Tongue (tissue), 2 donors: Measurements from ENCODE around the gene CYB5R3. TPM values are rescaled to one million over a fixed set of nuclear protein-coding genes. Genes with fewer than 3 reads are reported as not detected.
"Not testable (repeated sequence)": the region's sequence is repeated elsewhere in the genome, so short reads cannot be mapped to it uniquely, and the experiment has no call there.

Experiments used
- DNase-seq: peaks from one replicate; pipeline ENCODE4 v3.0.0-alpha.2; 2015
- total RNA-seq: library from RNA; depleted of rRNA; stranded (reverse); fragments of >200 nt; gene quantifications from one replicate; pipeline ENCODE4 v1.2.3, GENCODE V29; 2014

Gene CYB5R3
- total RNA-seq, 1 donor from 2014 or later: 62.8 TPM

DNA sequence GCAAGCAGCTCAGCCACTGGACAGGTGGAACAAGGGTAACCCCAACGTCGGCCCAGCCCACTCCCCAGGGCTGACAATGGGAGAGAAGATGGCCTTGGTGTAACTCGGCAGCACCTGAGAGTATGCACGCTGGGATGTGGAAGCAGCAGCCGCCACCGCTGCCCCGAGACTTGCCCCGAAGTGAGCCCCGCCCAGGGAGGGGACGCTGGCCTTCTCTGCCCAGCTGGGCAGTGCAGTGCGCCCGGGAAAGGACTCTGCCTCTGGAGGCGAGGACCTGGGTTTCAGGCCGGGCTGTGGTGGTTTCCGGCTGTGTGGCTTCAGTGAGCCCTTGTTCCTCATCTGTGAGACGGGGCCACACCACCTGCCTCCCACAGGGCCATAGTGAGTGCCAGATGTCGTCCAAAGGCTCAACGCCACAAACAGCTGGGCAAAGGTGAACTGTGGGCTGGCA, 25.9 kb downstream of the CYB5R3 start:
- DNase-seq: no peak

DNA sequence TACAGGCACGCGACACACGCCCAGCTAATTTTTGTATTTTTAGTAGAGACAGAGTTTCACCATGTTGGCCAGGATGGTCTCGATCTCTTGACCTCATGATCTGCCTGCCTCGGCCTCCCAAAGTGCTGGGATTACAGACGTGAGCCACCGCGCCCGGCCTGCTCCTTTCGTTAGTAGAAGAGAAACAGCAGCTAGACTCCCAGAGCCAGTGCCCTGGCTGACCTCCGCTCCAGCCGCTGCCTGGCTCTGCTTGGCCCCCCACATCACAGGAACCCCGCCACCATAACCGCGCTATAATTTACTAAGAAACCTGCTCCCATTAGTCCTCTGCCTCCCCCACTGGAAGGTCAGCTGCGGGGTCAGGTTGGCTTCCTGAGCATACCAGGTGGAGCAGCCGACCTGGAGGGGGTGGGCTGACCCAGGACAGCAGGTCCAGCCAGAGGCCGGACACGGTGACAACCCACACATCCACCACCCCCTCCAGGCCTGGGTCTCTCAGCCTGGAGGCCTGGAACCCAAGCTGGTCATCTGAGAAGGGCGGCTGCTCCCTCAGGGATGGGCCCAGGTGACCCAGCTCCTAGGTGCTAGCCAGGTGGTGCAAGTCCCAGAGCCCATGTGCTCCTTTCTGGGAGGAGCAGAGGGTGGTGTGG, 27.0 kb downstream of the CYB5R3 start:
- no peak for DNase-seq

DNA sequence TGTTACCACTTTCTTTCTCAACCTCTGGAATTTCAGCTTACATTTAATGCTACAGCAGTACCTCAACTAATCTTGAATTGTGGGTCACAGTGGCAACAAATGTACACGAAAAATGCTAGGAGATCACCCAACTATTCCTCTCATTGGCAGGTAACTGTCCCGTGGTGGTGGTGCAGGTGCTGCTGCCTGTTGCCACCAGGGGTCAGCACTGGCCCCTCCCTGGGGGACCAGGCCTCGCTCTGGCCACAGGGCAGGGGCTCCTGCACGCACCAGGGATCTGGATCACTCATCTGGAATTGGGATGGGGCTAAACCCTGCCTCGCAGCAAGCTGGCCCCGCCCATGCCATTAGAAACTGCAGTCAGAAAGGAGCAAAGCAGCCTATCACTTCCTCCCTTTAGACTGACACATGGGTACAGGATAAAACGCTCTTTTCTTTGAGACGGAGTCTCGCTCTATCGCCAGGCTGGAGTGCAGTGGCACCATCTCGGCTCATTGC, 27.6 kb downstream of the CYB5R3 start:
- peak; percentile 69 for DNase-seq

DNA sequence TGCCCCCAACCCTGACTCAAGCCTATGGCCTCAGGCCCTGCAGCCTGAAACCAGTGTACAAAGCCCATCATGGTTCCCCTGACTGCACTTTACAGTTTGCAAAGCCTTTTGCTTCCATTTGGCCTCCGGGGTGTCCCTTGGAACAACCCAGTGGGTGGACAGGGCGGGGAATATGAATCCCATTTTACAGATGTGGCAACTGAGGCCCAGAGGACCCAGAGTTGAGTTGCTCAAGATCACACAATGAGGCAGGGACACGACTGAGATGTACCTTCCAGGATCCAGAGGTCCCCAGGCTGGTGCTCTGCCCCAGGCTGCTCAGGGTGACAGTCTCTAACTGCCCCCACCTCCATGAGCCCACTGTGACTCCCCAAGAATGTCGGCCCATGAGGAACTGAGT, 29.1 kb downstream of the CYB5R3 start:
- no peak for DNase-seq

DNA sequence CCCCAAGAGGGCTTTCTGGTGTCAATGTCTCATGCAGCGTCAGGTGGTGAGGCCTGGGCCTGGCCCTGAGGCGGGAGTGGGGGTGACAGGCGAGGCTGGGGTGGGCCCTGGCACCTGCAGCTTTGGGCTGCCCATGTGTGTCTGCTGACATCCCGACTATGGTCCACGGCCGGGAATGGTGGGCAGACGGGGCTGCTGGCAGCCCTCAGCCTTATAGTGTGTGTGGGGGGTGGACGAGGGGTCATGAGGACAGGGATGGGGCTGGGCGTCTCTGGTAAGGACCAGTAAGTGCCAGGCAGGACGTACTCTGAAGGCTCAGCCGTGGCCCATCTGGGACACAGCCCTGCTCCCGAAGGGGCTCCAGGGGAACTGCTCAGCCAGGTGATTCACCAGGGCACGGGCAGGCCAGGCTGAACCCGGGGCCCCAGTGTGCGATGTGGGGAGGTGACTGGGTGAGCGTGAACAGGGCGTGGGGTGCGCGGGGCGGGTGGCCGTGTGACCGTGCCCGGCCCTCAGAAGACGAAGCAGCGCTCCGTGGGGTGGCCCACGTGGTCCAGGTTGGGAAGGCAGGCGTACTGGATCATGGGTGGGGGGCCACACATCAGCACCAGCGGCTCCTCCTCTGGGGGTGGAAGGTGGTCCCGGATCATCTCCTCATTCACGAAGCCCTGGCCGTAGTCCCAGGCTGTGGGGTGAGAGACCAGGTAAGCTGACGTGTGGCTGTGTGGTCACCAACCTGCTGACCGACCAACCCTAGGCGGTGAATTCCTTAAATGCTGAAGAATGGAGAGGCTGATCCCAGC, 29.7 kb downstream of the CYB5R3 start:
- no peak for DNase-seq

DNA sequence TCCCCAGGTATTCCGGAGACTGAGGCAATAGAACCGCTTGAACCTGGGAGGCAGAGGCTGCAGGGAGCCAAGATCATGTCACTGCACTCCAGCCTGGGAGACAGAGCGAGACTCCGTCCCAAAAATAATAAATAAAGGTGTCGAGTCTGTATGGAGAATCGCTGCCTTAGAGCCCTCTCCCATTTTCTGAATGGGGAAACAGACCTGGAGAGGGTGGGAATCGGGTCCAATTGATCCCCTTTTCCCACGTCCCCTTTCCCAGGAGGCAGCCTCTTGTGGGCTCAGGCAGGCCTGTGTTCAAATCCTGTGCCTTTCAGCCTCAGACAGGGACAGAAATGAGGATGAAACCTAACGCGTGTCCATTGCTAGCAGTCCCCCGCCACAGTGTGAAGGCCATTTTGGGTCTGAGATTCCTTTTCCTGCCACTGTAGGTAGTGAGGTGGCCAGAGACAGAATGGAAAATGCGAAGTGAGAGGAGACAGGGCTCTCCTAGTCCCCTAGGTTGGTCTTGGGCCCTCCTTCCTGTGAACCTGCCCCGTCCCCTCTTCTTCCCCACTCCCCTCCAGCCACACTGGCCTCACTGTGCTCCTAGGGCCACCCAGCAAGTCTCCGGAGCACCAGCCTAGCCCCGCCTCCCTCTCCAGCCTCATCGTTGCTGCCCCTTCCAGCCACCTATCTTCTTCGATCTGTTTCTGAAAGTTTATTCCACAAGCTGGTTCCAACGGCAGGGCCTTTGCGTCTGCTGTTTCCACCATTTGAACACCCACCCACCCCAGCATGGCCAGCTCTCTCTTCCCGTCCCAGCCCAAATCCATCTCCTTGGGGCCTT, 31.8 kb downstream of the CYB5R3 start:
- DNase-seq: no peak

DNA sequence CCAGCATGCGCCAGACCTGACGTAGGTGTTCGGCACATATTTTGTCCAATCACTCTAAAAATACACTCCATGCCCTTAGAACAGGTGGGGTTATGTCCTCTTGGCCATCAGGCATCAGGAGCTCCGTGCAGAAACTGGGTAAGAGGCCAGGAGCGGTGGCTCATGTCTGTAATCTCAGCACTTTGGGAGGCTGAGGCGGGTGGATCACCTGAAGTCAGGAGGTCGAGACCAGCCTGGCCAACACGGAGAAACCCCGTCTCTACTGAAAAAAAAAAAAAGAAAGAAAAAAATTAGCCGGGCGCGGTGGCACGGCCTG, 33.4 kb downstream of the CYB5R3 start:
- not testable (repeated sequence) for DNase-seq

DNA sequence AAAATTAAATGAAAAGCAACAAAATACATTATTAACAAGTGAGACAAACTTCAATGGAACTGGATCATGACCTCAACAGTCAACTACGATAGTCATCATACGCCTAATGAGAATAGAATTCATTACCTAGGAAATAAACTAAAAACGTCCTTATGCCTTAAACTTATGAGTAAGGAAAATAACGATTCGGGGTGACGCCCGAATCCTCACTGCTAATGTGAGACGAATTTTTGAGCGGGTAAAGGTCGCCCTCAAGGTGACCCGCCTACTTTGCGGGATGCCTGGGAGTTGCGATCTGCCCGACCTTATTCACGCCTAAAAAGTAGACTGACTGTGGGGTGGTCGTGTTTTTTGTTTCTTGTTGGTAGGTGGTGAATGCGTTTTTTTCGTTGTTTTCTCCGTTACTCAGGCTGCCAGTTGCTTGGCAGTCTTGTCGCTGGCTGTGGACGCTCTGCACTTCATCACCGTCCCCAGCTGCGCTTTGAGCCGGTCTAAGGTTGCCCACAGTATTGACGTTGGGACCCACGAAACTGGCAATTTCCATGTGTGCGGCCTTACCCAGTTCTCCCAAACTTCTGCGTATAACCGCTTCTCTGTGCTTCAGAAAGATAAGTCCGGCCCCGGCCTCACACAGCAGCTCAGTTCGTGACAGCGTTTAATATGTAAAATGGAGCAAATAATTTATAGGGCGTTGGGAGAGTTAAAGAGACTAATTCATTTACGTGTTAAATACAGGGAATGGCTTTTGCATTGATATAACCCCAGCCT, 33.9 kb downstream of the CYB5R3 start:
- peak; percentile 98 for DNase-seq

DNA sequence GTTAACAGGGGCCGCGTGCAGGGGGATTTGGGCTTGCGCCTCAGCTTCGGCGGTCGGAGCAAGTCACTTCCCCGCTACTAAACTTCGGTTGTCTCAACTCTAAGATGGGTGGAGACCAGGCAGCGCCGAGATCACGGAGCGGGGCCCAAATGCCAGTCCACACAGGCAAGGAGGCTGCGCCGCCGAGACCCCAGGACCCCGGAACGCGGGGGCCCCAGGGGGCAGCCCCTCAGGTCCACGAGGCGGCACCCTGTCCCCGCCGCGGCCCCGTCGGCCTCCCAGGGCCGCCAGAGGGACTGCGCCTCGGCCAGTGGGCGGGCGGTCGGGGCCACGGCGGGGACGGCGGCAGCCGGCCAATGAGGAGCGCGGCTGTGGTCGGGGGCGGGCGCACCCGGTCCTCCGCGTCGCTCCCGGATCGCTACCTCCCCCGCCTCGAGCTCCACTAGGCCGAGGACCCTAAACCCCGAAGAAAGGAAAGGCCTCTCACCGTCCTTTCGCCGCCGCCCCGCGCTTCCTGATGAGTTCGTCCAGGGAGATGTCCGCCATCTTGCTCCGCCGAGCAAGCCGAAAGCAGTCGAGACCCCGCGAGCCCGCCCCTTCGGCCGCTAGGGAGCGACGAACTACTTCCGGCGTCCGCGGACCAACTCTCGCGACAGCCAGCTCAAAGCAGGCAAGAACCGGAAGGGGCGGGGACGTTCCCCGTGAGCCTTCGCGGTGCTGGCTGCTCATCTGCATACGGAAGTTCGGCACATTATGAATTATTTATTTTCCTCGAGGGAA, 34.7 kb downstream of the CYB5R3 start, which contains the start of gene POLDIP3:
TSS of gene POLDIP3 (minus strand) at position 572 of the 780 bp plus-strand sequence. CDS start at position 546, 26 bp downstream.
- DNase-seq: peak; percentile 100

DNA sequence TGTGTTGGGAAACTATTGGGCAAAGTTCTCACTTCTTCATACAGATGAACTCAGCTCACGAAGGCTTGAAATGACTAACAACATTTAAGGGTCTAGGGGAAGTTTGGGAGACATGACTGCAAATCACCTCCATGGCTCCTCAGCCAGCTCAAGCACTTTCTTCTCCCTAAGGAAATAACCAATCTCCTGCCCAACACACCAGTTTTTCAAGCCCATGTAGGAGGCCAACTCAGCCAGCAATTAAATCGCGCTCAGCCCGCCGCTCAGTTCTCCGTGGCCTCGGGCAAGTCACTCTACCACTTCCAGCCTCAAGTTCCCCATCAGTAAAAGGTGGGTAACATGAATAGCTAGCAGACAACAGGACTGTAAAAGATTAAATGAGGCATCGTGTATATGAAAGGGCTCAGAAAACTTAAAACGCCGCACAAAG, 35.3 kb downstream of the CYB5R3 start:
- no peak for DNase-seq

DNA sequence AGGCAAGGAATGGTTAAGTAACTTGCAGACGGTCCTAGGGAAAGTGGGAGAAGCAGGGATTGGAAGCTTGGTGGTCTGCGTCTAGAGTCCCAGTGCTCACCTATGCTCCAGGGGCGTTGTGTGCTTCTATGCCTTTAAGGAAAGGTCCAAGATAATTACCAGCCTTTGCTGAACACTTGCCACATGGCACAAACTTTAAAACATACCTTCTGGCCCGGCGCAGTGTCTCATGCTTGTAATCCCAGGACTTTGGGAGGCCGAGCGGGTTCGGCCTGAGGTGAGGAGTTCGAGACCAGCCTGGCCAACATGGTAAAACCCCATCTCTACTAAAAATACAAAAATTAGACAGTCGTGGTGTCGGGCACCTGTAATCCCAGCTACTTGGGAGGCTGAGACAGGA, 36.9 kb downstream of the CYB5R3 start:
- DNase-seq: no peak

DNA sequence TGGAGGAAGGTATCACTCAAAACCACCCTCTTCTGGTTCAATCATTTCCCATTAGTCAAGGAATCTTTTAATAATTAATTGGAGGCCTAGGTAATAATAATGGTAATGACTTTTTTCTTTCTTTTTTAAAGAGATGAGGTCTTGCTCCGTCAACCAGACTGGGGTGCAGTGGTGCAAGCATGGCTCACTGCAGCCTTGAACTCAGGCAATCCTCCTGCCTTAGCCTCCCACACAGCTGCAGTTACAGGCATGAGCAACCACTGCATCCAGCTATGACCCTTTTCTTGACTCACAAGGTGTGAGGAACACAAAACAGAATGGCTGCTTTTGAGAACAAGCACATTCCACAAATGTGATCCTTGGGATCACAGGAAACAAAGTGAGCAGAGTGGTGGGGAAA, 38.1 kb downstream of the CYB5R3 start:
- DNase-seq: no peak

DNA sequence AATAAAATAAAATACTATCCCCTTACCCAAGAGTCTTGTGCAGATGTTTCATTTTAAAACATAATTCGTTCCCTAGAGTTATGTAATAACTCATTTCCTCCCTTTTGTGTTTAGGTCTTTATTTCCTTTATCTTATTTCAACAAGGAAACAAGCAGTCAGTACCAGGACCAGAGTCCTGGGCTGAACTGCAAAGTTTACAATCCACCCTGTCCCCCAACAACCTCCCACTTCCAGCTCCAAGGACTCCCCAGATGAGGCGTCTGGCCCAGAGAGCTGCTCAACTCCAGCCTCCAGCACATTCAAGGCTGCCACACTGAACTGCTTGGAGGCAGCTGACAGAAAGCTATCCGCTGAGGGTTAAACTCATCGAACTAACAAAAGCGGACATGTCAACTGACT, 39.0 kb downstream of the CYB5R3 start:
- DNase-seq: no peak

DNA sequence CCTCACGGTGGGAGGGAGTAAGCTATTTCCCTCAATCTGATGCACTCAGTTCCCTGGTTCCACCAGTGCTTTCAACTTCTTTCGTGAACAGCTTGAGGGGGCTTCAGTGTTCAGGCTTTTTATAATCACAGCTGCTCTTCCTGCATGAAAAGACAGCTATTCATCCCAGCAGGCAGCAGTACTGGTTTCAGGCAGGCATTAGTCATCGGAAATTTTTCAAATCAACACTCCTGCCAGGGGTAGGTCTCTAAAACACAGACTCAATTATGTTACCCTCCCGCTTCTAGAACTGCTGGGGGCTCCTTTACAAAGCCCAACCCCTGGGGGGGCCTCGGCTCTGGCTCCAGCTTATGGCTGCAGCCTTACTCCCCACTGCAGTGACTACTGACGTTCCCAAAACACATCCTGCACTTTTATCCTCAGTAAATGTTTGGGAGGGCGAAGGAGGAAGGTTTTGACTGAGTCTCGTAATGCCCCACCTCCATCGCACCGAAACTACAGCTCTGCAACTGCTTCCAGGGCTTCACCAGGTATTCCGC, 40.3 kb downstream of the CYB5R3 start:
- DNase-seq: peak; percentile 74

DNA sequence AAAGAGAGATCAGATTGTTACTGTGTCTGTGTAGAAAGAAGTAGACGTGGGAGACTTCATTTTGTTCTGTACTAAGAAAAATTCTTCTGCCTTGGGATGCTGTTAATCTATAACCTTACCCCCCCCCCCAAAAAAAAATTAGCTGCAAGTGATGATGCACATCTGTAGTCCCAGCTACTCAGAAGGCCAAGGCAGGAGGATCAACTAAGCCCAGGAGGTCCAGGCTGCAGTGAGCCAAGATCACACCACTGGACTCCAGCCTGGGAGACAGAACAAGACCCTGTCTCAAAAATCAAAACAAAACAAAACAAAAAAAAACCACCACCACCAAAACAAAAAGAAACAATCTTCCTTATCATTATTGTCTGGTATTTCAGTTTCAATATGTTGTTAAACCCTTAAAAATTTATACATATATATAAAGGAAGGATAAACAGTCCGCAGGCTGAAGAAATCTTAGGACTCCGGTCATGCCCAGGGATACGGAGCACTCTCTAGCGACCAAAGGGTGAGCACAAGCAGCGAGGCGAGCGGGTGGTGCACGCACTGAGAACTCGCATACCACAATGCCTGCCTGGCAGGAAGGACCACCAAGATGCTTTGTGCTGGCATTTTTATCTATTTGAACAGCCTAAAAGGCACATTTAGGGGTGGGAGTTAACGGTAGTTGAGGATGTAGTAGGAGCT, 40.9 kb downstream of the CYB5R3 start:
- no peak for DNase-seq

DNA sequence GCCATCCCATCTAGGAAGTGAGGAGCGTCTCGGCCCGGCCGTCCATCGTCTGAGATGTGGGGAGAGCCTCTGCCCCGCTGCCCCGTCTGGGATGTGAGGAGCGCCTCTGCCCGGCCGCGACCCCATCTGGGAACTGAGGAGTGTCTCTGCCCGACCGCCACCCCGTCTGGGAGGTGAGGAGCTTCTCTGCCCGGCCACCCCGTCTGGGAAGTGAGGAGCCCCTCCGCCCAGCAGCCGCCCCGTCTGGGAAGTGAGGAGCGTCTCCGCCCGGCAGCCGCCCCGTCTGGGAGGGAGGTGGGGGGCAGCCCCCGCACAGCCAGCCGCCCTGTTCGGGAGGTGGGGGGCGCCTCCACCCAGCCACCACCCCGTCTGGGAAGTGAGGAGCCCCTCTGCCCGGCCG, 41.6 kb downstream of the CYB5R3 start:
- not testable (repeated sequence) for DNase-seq

DNA sequence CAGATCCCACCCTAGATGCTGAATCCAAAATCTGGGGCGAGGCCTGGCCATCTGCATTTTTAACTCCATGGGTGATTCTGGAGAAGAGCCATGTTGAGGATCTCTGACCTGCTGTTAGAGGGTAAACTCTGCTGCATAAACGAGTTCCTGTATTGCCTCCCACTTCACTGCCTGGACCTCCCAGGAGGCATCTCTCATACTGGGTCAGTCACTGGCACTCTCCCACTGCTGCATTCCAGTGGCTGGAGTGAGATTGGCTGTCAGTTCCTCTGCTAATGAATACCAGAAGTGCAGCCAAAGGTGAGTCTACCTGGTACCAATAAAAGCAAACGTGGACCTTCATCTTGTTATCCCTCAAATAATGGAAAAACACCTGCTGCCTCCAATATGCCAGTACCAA, 44.8 kb downstream of the CYB5R3 start:
- no peak for DNase-seq

DNA sequence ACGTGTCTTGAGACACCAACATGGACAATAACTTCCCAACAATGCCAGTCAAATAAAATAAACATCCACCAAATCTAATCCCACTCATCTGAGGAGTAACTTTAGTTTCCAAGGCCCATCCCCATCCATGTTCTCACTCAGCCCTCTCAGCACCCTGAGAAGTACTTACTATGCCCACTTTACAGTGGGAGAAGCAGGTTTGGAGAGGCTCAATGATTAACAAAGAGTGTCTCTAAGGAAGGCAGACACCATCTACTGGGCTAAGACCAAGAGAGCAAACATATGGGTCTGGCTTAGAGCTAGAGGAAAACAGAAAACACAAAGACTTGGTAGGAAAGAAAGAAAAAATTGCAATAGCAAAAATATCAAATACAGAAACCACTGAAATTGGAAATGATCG, 45.8 kb downstream of the CYB5R3 start:
- DNase-seq: no peak

DNA sequence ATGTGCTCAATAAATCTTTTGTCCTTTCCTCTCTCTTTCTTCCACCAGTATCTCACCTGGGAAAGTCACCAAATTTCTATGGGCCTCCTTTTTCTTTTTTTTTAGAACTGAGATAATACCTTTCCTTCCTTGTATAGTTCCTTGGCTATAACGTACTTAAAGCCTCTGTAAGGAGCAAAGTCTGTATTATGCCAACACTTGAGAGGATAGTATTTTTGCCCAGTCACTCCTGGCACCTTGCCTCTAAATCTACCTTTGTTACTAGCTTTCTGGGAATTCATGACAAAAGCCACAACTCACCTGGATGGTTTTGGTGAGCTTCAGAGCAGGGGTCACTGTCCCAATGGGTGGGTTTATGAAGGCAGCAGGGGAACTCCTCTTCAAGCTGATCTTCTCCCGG, 46.7 kb downstream of the CYB5R3 start:
- no peak for DNase-seq

DNA sequence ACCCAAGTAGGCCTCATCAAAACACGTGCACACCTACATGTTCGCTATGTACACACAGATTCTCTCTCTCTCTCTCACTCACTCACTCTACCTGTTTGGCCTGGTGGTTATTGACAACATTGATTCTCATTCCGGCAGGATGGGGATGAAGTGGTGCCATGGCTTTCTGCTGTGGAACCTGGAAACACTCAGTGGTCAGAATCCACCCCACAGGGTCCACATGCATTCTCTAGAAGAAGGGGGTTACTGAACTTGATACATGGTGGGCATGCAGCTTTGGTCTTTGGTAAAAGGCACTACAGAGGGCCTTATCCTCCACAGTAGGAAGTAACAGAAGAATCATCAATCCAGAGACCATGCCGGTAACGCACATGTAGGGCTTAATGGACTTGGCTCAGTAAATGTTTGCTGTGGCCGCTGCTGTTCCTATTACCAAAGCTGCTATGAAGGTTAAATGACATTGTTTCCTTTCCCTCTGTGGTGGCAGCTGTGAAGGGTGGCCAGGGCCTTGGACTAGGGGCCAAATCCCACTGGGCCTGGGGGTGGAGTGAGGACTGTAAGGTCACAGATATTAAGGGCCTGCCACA, 47.2 kb downstream of the CYB5R3 start:
- DNase-seq: no peak
